ENCODE measurements around the gene IRF9. TPM values are rescaled to one million over a fixed set of nuclear protein-coding genes. Genes with fewer than 3 reads are reported as not detected.

IRF9 gene
- total and polyA plus RNA-seq, 2 of the 13 experiments (the other 11 are each of a cell fraction or from before 2014, with no cell fraction given): 14.9 to 49.7 TPM

GRCh38 chr14:24195186-24196070, 34.4 kb downstream of the IRF9 start, which contains the start of gene TM9SF1 (continued):
- peak; percentile 99 for TF ChIP-seq REPIN1 (CRISPR knock-in tag; IDR thresholded peaks at IDR 0.05; ENCODE audit: borderline replicate concordance, low read depth)
- TF ChIP-seq ZNF33A (CRISPR knock-in tag; IDR thresholded peaks at IDR 0.05; ENCODE audit: borderline replicate concordance): no peak
- peak; percentile 91 for TF ChIP-seq CREB1 (IDR thresholded peaks at IDR 0.05)
- no peak for TF ChIP-seq CREB1 (CRISPR knock-in tag; IDR thresholded peaks at IDR 0.05)
- peak; percentile 100 for TF ChIP-seq ZNF839 (CRISPR knock-in tag; IDR thresholded peaks at IDR 0.05; ENCODE audit: borderline replicate concordance)
- peak; percentile 30; the same call in 1 of the 2 replicates for TF ChIP-seq ZNF720 (CRISPR knock-in tag; IDR thresholded peaks at IDR 0.05)
- TF ChIP-seq ZNF773 (CRISPR knock-in tag; IDR thresholded peaks at IDR 0.05; ENCODE audit: borderline replicate concordance): peak; percentile 94
- TF ChIP-seq RFX3 (CRISPR knock-in tag; IDR thresholded peaks at IDR 0.05): peak; percentile 96
- TF ChIP-seq ZNF549 (CRISPR knock-in tag; IDR thresholded peaks at IDR 0.05): no peak
- TF ChIP-seq SRF (IDR thresholded peaks at IDR 0.05; ENCODE audit: low read depth, low read length): peak; percentile 66; the same call in 1 of the 2 replicates
- peak; percentile 99 for TF ChIP-seq NFATC3 (CRISPR knock-in tag; IDR thresholded peaks at IDR 0.05)
- TF ChIP-seq ZBTB37 (CRISPR knock-in tag; IDR thresholded peaks at IDR 0.05): peak; percentile 86
- 0 out of 2 replicates have a peak, but pooled peaks have one; percentile 42 for TF ChIP-seq SIX1 (CRISPR knock-in tag; IDR thresholded peaks at IDR 0.05; ENCODE audit: borderline replicate concordance)
- no peak for TF ChIP-seq MATR3 (CRISPR knock-in tag; IDR thresholded peaks at IDR 0.05)
- no peak for TF ChIP-seq SSRP1 (CRISPR knock-in tag; IDR thresholded peaks at IDR 0.05)
- TF ChIP-seq ZFP36 (IDR thresholded peaks at IDR 0.05; ENCODE audit: borderline replicate concordance, low read depth, low read length, partially characterized antibody): no peak
- TF ChIP-seq ZIK1 (CRISPR knock-in tag; IDR thresholded peaks at IDR 0.05; ENCODE audit: borderline replicate concordance, low read depth): peak; percentile 94
- peak; percentile 77; the same call in 1 of the 2 replicates for TF ChIP-seq ZNF724P (CRISPR knock-in tag; IDR thresholded peaks at IDR 0.05; ENCODE audit: borderline replicate concordance)
- TF ChIP-seq DDIT3 (CRISPR knock-in tag; IDR thresholded peaks at IDR 0.05): peak; percentile 78; the same call in 1 of the 2 replicates
- peak; percentile 100 for TF ChIP-seq ZNF343 (CRISPR knock-in tag; IDR thresholded peaks at IDR 0.05)
- TF ChIP-seq NFE2 (CRISPR knock-in tag; IDR thresholded peaks at IDR 0.05): no peak; the same call in 1 of the 2 replicates
- TF ChIP-seq MTA3 (CRISPR knock-in tag; IDR thresholded peaks at IDR 0.05): no peak; the same call in 1 of the 2 replicates
- peak; percentile 83 for TF ChIP-seq ZNF609 (CRISPR knock-in tag; IDR thresholded peaks at IDR 0.05; ENCODE audit: borderline replicate concordance)
- peak; percentile 99 for TF ChIP-seq NFKB2 (CRISPR knock-in tag; IDR thresholded peaks at IDR 0.05; ENCODE audit: borderline replicate concordance)
- TF ChIP-seq ZNF761 (CRISPR knock-in tag; conservative IDR thresholded peaks at IDR 0.05): peak; percentile 99

All from HepG2 (cell line).